ENCODE results near the gene ZNF771.

Gene ZNF771

DNA sequence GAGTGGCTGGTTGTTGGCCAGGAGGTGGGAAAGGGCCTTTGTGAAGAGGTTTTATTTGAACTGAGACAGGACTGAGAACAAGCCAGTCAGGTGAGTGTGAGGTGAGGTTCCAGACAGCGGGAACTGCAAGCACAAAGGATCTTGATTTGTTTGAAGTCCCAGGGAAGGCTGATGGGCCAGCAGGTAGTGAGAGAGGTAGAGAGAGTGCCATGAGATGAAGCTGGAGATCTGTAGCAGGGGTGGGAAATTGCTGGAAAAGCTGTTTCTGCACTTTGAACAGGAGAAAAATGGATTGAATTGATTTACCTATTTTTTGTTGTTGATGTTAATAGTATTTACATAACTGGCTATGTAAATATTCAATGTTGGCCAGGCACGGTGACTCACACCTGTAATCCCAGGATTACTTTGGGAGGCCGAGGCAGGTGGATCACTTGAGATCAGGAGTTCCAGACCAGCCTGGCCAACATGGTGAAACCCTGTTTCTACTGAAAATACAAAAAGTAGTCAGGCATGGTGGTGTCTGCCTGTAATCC lies 30.2 kb downstream of the ZNF771 start:
- no peak for TF ChIP-seq CTCF (conservative IDR thresholded peaks at IDR 0.05; ENCODE audit: low read depth, low read length)
- DNase-seq (ENCODE audit: low read depth) = no peak
- H3K4me3 ChIP-seq (ENCODE audit: low read depth, low read length) = no peak overlapping the region

DNA sequence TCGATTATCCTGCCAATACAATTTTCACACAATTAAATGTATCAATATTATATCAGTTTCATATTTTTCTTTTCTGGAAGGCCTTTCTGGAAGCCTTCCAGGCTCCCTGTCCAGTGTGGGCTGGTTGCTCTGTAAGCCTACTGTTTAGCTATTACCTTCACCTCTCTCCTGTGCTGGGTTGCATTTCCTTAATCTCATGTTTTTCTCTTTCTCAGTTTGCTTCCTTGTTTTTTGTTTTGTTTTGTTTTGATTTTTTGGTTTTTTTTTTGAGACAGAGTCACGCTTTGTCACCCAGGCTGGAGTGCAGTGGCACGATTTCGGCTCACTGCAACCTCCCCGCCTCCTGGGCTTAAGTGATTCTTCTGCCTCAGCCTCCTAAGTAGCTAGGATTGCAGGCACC lies 31.4 kb downstream of the ZNF771 start:
- DNase-seq (ENCODE audit: low read depth) = no peak
- no peak for TF ChIP-seq CTCF (conservative IDR thresholded peaks at IDR 0.05; ENCODE audit: low read depth, low read length)
- no peak overlapping the region for H3K4me3 ChIP-seq (ENCODE audit: low read depth, low read length)

DNA sequence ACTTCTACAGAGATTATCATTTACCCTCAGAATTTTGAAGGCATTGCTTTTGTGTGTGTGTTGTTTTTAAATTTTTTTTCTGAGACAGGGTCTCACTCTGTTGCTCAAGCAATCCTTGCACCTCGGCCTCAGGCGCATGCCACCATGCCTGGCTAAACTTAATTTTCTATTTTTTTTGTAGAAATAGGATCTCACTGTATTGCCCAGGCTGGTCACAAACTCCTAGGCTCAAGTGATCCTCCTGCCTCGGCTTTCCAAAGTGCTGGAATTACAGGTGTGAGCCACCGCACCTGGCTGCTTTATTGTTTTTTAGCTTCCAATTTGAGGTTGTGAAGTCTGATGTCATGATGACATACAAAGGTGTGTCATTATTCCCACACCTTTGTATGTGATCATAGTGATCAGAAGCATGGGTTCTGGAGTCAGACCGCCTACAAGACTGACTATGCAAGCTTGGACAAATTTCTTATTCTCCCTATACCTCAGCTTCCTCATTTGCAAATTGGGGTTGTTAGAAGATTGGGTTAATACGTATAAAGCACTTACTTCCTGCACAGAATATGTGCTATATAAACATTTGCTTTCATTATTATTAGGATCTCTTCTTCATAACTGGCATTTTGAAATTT lies 32.4 kb downstream of the ZNF771 start:
- DNase-seq (ENCODE audit: low read depth) = no peak
- no peak overlapping the region for H3K4me3 ChIP-seq (ENCODE audit: low read depth, low read length)
- TF ChIP-seq CTCF (conservative IDR thresholded peaks at IDR 0.05; ENCODE audit: low read depth, low read length) = no peak

DNA sequence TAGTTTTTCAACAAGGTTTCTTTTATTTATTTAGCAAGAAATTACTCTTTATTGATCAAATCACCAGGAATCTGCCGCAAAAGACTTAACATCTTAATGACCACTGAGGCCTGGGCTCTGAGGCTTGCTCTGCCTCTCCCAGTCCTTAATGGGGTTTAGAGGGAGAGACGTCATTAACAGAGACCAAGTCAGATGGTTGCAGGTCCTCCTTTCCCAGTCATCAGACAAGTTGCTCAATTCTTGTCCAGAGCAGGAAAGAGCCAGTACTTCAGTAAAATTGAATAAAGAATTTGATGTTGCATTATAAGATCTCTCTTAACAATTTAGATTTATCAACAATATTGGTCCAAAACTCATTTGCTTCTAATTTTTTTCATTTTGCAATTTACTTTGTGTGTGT lies 36.2 kb downstream of the ZNF771 start:
- H3K4me3 ChIP-seq (ENCODE audit: low read depth, low read length) = no peak overlapping the region
- TF ChIP-seq CTCF (conservative IDR thresholded peaks at IDR 0.05; ENCODE audit: low read depth, low read length) = no peak
- no peak for DNase-seq (ENCODE audit: low read depth)

DNA sequence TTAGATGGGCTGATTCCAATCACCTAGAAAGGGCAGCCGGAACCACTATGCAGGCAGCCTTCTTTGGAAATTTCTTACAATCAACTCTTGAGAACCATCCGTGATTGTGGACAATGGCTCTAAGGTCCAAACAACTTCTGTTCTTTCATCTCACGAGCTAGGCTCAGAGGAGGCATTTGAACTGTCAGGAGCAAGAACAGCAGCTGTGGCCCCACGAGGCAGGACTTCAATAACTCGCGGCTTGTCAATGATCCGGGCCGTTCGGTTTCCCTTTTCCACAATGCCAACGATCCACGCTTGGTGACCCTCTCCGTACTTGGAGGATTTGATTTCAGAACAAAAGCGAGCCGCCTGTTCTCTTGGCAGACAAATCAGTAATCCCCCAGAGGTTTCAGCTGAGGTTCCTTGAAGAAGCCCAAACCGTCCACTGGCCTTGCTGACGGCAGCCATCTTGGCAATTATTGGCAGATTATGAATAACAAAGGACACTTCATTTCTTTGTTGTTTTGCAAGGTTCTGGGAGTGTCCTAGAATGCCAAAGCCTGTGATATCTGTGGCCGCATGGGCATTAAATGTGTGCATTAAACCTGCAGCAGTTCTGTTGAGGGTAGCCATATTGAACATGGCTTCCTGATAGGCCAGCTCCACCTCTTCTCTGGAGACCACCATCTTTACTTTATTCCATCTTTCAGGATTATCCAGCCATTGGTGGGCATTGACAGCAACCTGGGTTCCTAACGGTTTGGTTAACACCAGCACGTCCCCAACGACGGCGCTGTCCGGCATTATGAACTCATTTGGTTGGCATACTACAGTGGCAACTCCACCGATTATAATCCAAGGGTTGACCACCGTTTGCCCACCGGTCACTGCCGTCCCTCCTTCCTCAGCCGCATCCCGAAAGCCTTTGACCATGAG lies 37.1 kb downstream of the ZNF771 start:
- no peak for DNase-seq (ENCODE audit: low read depth)
- peak overlapping the region; percentile 94 for H3K4me3 ChIP-seq (ENCODE audit: low read depth, low read length)
- no peak for TF ChIP-seq CTCF (conservative IDR thresholded peaks at IDR 0.05; ENCODE audit: low read depth, low read length)

- TF ChIP-seq CTCF (conservative IDR thresholded peaks at IDR 0.05; ENCODE audit: low read depth, low read length) = no peak
- no peak for DNase-seq (ENCODE audit: low read depth)
These were observed 37.7 kb downstream of the ZNF771 start for GRCh38 chr16:30445149-30445407.

More at GRCh38 chr16:30445149-30445407, 37.7 kb downstream of the ZNF771 start:
- H3K4me3 ChIP-seq (ENCODE audit: low read depth, low read length) = peak overlapping the region; percentile 94
